Epidermal melanocyte (primary cell): ENCODE results near the gene TP73.

Source experiments
- DNase-seq: peaks from one replicate; pipeline ENCODE4 v3.0.0; 2011; ENCODE audit warnings: low spot score; ENCODE audit not compliant: insufficient read length

Gene TP73

GRCh38 chr1:3651930-3652547 is at the start of gene TP73:
Gene TP73, plus strand, starts transcription at chr1:3652516. Its CDS starts 29,850 bp downstream, at chr1:3682366.
- no peak for DNase-seq

DNA sequence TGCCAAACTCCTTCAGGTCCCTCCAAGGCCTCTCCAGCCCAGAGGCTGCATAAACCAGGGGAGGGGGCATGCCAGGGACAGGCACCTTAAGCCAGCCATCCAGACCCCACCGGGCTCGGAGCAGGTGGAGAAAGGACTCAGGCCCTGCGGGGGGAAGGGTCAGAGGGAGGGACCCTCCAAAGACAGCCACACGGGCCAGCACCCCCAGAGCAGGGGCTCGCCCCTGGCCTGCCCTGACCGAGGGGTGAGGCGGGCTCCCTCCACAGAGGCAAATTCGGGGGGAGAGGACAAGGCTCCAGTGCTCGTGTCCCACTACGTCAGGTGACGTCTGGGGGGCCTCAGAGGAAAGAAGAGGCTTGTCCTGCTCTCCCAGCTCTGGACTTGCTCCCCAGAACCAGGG is 49.2 kb upstream of the TP73 start:
- DNase-seq = no peak

DNA sequence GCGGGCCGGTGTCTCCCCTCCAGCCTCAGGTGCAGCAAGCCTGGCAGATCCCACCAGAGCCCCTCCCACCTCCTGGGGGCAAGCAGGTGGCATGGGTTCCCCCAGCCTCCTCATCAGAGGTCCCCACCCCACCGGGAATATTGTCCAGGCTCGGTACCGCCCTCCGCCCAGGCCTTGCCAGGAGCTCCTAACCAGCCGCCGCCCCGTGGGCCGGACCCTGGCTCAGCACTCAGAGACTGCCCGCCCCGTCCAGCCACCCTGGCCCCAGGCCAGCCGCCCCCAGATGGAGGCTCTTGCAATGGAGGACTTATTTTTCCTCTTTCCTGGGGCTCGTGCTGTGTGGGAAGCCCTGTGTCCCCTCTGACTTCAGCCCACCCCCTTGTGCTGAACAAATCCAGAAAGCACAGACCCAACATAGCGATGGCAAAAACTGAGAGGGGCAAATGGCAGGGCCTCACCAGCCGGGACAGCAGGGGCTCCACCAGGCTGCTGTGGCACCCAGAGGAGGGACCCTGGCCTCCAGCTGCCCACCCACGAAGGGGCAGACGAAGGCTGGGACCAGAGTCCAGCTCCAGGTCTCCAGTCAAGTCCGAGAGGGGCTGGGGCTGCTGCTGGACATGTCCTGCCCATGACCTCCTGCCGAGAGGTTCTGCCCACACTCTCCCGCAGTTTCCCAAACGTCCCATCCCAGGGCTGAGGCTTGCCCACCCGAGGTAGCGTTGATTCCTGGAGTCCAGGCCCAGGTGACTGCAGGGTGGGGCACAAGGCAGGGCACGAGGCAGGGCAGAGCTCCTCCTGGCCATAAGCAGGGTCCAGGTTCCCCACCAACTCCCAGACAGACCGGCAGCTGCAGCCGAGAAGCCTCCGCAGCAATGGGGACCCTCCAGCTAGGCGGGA is 48.5 kb upstream of the TP73 start:
- DNase-seq = no peak

GRCh38 chr1:3604468-3604974 is 47.8 kb upstream of the TP73 start:
- DNase-seq = no peak

DNA sequence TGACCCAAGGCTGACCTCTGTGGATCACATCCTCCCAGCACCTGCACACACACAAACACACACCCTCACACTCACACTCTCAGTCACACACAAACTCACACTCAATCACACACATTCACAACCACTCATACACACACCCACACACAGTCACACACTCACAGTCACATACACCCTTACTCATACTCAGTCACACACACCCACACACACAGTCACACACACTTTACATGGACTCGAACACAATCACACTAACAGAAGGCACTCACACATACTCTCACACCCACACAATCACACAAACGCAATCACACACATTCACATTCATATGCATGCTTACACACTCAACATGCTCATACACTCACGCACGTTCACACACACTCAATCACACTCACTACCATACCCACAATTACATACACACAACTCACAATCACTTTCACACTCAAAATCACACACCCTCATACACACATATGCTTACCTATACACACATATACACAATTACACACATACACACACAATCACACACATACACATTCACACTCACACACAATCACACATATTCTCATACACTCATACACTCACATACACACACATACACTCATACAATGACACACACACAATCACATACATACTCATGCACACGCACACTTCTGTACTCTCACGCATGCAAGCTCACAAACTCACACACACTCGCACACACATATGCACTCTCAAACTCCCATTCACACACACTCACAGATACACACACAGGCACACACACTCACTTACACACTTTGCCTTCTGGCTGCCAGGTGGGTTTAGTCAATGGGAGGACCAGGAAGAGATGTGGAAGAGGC is 47.1 kb upstream of the TP73 start:
- DNase-seq = no peak

- no peak for DNase-seq
Observed at GRCh38 chr1:3606779-3607702, 45.3 kb upstream of the TP73 start.

GRCh38 chr1:3607703-3608065 is 44.6 kb upstream of the TP73 start:
- DNase-seq = no peak

DNA sequence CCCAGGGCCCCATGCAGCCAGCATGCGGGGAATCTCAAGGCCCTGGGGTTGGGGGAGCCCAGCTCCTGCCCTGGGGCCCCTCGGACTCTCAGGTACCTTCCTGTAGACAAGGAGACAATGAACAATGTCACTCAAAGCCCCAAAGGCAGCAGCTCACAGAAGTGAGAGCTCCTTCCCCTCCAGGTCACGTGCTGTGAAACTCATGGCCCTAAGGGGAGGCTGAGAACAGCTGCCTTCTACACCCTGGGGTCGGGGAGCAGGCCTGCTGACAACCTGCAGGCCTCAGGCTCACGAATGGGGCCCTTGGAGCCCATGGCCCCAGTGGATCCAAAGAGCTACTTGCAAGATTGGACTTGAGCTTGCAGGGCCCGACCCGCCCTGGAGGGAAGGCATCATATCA is 44.2 kb upstream of the TP73 start:
- DNase-seq = no peak

- DNase-seq = no peak
Observed at GRCh38 chr1:3609016-3609768, 43.1 kb upstream of the TP73 start.

DNA sequence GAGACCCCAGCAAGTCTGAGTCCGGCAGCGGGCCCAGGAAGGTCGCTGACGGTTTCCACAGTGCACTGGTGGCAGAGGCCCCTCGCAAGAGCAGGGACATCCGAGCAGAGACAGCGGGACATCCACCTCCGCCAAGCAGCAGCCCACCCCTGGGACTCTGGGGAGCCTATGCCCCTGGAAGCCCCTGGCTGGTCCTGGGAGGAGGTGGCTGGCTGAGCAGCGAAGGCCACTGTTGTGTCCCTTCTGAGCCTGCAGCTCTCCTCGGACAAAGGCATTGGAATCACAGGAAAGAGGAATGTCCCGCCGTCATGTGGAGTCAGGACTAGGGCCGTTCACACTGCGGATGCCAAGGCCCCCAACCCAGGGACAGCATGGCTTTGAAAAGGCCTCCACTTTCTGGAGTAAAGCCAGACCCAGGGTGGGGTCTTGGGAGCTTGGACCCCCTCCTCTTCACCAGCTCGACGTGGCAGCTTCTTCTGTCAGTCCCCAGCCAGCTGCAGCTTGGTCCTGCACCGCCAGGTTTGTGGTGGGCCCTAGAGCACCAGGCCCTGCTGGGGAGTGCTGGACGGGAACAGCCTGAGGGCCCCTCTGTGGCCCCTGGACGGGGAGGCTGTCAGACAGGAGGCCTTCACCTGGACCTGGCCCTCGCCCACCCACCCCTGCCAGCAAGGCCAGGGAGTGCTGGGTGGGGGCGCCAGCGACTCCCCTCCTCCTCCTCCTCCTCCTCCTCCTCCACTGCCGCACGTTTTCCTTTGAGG is 42.4 kb upstream of the TP73 start:
- DNase-seq = no peak

GRCh38 chr1:3610527-3611169 is 41.7 kb upstream of the TP73 start:
- no peak for DNase-seq

- peak; percentile 51 for DNase-seq
Observed at GRCh38 chr1:3611170-3612019, 40.9 kb upstream of the TP73 start, which contains the start of gene MEGF6. Gene MEGF6, minus strand, starts transcription at chr1:3611508. Its CDS starts 240 bp downstream, at chr1:3611268.

DNA sequence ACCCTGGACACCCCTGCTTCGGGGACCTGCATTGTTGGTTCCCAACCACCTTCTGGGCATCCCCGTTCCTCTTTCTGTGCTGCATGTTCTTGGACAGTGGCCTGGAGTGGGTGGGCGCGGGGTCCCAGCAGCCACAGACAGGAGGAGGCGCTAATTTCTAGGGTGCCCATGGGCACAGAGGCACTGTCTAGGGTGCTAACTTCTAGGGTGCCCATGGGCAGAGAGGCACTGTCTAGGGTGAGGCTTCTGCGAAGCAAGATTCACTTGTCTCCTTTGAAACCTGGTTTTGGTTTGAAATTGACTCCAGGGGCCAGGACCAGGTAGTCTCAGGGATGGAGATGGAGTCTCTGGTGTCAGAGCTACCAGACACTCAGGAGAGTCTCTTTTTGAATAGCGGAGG is 40.2 kb upstream of the TP73 start:
- DNase-seq = no peak

DNA sequence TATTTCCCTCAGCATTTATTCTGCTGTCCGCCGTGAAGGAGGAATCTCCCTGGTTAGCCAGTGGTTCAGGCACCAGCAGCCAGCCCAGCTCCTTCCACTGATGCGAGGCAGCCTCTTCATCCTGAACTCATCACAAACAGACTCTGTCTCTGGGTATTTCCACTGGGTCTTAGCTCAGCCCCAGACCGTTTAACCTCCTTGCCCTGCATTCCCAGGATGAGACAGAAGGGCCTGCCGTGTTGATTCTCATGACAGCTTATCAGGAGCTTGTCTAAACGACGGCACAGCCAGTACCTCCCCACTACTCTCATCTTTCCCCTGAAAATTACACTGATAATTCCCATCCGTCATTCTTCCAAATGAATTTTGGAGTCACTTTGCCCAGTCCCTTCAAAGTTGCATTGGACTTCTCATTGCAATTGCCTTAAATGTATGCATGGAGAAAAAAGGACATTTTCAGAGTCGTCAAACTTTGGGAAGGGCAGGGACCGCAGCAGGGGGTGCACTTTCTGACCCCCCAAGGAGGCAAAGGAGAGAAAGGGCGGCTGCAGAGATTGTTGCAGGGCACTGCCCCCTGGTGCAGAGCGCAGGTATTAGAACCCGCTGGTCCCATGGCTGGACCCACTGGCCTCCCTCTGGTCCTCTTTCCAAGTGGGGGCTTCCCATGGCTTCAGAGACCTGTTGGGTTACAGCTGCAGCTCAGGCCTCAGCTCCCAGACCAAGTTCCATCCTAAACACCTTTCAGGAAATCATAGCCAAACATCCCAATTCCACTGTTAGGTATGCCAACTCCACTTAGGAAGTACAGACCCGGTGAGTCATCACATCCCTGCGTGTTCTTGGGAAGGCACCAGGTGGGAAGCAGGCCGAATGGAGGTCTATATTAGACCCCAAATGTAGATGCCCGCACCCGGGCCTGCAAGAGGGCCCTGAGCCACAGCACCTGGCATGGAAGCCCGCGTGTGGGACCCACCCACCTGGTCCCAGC is 37.3 kb upstream of the TP73 start:
- DNase-seq = no peak

- no peak for DNase-seq
Observed at GRCh38 chr1:3616861-3617260, 35.5 kb upstream of the TP73 start.

DNA sequence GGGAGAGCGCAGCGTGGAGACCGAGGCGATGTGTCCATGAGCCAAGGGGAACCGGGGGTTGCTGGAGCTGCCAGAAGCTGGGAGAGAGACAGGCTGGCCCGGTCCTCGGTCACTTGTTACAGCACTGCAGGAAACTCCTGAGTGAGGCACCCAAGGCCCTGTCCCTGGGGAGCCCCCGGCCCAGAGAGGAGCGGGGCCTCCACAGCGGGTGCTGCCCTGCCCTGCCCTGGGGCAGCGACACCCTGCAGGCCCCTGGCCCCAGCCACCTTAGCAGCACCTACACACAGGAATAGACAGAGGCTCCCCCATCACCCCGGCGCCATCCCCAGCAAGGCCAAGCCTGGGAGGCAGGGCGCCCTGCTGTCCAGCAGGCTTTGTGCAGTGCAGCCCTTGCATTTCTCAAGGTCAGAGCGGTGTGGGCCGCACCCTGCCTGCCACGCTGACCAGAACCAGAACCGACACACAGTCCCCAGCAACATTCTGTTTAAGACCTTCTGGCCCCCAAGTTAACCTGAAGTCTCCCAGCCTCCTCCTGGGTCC is 34.4 kb upstream of the TP73 start:
- no peak for DNase-seq
